KOPT-K1 (cell line): ENCODE measurements around the gene RPTN.

Experiments
- H3K27ac ChIP-seq: fragments of 200-600 bp; sonication (generic); 2 replicates; pipeline ENCODE4 v1.5.1; 2016; ENCODE audit warnings: antibody characterized with exemption, mild to moderate bottlenecking, low read depth, low read length; ENCODE audit not compliant: poor library complexity, severe bottlenecking
- H3K36me3 ChIP-seq: fragments of 200-600 bp; sonication (generic); 2 replicates; pipeline ENCODE4 v1.5.1; 2017; ENCODE audit warnings: antibody characterized with exemption, mild to moderate bottlenecking, low read length, moderate library complexity; ENCODE audit not compliant: insufficient read depth
- H3K9me3 ChIP-seq: fragments of 200-600 bp; sonication (generic); 2 replicates; pipeline ENCODE4 v1.5.1; 2017; ENCODE audit warnings: antibody characterized with exemption, low read length, mild to moderate bottlenecking; ENCODE audit not compliant: insufficient read depth, poor library complexity, severe bottlenecking

Gene RPTN

DNA sequence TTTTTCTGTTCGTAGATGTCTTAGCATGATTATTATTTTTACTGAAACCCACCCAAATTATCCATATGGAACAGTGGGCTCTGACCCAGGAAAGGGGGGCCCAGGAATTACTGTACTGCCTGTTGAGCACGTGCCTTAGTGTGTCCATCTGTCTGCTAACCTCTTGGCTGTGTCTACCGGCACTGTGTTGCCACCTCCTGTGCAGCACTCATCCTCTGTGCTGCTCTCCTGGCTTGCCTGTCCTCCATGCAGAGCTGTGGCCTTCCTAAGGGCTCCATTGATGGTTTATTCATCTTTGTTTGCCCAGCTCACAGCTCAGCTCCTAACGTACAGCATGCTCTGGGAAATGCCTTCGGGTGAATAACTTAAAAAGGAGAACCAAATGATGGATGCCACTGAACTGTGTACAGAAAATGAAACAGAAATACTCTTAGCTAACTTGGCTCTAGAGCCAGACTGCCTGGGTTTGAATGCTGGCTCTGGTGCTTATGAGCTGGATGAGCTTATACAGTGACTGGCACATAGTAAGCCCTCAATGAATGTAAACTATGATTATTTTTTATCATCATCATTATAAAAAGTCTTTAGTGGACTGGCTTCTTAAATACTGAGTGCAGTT, 11.4 kb upstream of the RPTN start:
- H3K27ac ChIP-seq, result no peak overlapping the region
- H3K9me3 ChIP-seq, result no peaks in the 10 kb centered on the region
- no peaks in the 10 kb centered on the region for H3K36me3 ChIP-seq

- Histone ChIP-seq H3K36me3 (no peaks in the 10 kb centered on the region), H3K9me3 (no peaks in the 10 kb centered on the region), H3K27ac (no peak overlapping the region)
These were observed 10.5 kb upstream of the RPTN start for GRCh38 chr1:152169366-152170025.

DNA sequence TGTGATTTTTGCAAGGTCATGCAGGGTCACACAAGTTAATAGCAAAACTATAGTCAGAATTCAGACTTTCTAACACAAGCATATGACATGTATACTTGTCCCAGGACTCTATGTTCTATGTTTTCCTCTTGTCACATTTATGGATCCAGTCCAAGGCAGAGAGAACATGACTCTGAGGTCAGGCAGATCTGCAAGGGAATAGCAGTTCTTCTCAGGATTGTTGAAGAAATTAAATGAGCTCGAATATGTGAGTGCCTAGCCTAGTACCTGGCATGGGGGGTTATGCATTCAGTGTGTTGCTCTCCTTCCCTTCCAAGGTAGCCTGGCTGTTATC, 9.5 kb upstream of the RPTN start:
- H3K9me3 ChIP-seq, result no peaks in the 10 kb centered on the region
- H3K27ac ChIP-seq, result no peak overlapping the region

DNA sequence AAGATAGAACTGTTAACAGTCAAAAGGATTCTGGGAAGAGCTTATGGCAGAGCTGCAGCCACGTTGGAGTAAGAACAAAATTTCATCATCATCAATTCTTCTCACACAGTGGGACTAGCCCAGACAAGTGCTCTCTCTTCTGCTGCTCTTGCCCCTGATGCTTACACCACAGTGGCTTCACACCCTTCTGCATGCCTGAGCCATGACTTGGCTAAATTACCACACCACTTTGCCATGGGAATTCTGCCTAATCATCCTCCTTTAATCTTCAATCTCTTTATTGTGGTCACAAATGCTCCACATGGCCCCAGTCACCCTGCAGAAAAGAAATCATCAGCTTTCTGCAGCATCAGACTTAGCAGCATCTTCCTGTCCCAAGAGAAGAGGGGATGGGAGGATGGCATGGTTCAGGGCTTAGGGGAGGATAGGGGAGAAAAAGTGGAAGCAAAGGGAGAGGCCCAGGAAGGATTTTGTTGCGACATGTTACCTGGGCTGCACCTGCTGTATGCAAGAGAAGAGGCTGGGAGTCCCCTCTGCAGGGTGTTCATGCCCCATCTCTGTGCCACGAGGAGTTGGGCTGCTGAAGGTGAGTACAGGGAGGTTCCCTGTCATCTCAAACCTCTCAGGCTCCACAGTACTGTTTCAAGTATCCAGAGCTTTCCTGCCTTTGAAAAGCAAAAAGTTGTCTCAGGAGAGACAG, 9.0 kb upstream of the RPTN start:
- no peaks in the 10 kb centered on the region for H3K36me3 ChIP-seq
- H3K27ac ChIP-seq, result no peak overlapping the region
- no peaks in the 10 kb centered on the region for H3K9me3 ChIP-seq

More for the DNA sequence above, 9.5 kb upstream of the RPTN start:
- H3K36me3 ChIP-seq, result no peaks in the 10 kb centered on the region

GRCh38 chr1:152166966-152167365, 7.9 kb upstream of the RPTN start:
- Histone ChIP-seq H3K27ac (no peak overlapping the region), H3K9me3 (no peaks in the 10 kb centered on the region), H3K36me3 (no peaks in the 10 kb centered on the region)

DNA sequence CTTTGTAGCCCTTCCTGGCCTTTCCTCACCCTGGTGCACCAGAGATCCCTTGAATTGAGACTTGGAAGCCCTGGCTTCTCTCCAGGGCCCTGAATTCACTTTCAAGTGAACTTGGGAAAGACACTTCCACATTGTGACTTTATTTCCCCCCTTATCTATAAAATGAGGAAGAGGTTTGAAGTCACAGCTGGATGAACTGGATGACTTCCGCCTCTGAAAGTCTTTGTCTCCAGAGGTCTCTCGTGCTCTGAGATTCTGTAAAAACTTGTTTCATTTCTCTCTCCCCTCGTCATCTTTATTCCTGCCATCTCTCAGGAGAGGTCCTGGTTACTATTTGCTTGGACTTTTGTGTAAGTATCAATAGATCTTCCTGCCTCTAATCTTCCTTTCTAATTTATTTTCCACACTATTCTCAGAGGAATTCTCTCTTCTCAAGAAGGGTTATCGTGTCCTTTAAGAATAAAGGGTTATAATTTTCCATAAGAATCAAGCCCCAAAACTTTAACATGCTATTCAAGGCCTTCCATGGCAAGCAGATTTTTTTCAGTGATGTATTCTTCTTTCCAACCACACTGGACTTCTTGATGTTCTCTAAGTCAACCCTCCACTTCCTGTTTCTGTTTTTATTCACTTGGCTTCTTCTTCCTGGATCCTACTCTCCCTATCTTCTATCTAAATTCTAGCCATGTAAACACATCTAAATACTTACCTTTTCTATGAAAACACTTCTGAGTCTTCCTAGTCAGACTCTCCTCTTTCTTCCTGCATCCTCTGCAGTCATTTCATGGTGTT, 6.5 kb upstream of the RPTN start:
- no peak overlapping the region for H3K27ac ChIP-seq
- H3K9me3 ChIP-seq, result no peaks in the 10 kb centered on the region
- no peaks in the 10 kb centered on the region for H3K36me3 ChIP-seq

DNA sequence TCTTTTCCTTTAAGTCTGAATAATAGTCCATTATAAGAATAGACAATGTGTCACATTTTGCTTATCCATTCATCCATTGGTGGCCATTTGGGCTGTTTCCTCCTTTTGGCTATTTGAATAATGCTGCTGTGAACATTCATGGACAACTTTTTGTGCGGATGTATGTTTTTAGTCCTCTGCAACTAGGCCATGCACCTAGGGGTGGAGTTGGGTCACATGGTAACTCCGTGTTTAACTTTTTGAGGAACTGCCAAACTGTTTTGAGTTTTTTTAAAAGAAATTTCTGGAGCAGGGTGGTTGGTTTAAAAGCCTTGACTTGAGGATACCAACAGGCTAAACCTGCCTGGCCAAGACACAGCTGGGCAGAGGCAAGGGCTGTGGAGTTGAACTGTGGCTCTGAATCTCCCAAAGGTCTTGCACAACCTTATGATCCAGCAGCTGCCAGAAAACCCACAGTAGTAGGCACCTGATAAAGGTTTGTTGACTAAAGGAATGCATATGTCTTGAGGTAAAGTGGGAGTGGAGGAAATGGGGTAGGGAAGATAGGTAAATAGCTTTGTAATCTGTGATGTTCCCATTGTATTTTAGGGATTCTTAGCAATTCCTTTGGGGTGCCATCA, 5.6 kb upstream of the RPTN start:
- Histone ChIP-seq H3K27ac (no peak overlapping the region), H3K36me3 (no peaks in the 10 kb centered on the region)

GRCh38 chr1:152162792-152163463, 3.9 kb upstream of the RPTN start:
- Histone ChIP-seq H3K36me3 (no peaks in the 10 kb centered on the region), H3K27ac (no peak overlapping the region), H3K9me3 (no peaks in the 10 kb centered on the region)

More for the DNA sequence above, 5.6 kb upstream of the RPTN start:
- no peaks in the 10 kb centered on the region for H3K9me3 ChIP-seq

- no peak overlapping the region for H3K27ac ChIP-seq
- no peaks in the 10 kb centered on the region for H3K9me3 ChIP-seq
- H3K36me3 ChIP-seq, result no peaks in the 10 kb centered on the region
These were observed 1.5 kb upstream of the RPTN start for GRCh38 chr1:152160576-152160975.

- H3K9me3 ChIP-seq, result peaks cover 2% of the 10 kb centered on the region
- no peaks in the 10 kb centered on the region for H3K36me3 ChIP-seq
- no peak overlapping the region for H3K27ac ChIP-seq
These were observed 5.0 kb downstream of the RPTN start for GRCh38 chr1:152153996-152154395.

DNA sequence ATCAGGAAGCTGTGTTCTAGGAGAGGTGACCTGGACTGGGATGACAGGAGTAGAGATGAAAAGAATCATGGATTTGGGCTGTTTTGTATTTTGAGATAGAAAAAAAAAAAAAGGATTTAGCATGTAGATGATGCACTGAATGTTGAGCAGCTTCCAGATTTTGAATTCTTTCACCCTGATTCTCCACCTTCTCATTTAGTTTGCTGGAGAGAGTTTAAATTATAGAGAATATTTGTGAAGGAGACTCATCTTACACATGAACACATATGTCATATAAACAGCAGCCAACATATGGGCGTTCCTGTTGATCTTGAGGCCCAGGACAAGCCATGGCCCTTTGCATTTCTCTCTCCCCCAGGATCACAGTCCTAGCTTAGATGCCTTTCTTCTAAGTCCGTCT, 7.4 kb downstream of the RPTN start:
- Histone ChIP-seq H3K36me3 (no peaks in the 10 kb centered on the region), H3K9me3 (peaks cover 24% of the 10 kb centered on the region), H3K27ac (no peak overlapping the region)

DNA sequence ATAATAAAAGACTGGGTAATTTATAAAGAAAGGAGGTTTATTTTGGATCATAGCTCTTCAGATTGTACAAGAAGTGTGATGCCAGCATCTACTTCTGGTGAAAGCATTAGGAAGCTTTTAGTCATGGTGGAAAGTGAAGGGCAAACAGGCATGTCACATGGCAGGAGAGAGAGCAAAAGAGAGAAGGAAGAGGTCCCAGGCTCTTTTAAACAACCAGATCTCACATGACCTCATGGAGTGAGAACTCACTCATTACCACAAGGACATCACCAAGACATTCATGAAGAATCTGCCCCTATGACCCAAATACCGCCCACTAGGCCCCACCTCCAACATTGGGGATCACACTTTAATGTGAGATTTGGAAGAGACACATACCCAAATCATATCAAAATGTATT, 10.0 kb downstream of the RPTN start:
- no peaks in the 10 kb centered on the region for H3K36me3 ChIP-seq
- no peak overlapping the region for H3K27ac ChIP-seq
- H3K9me3 ChIP-seq, result peaks cover 26% of the 10 kb centered on the region

GRCh38 chr1:152148051-152148450, 11.0 kb downstream of the RPTN start:
- no peak overlapping the region for H3K27ac ChIP-seq
- H3K9me3 ChIP-seq, result peaks cover 26% of the 10 kb centered on the region
- no peaks in the 10 kb centered on the region for H3K36me3 ChIP-seq

DNA sequence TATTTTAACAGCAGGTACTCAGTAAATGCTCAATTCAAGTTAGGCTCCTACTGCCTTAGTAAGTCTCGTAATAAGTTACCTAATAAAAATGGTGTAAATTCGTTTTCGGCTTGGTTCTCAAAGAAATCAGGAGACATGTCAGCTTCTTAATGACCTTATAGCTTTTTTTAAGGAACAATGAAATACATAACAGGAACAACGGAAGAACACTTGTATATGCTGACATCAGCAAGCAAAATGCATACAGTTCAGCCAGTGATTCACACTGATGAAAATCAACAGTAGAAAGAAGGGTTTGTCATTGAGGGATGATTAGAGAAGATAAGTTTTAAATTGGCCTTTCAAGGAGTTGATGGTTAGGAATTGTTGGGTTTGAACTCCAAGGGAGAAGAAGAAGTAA, 13.3 kb downstream of the RPTN start:
- H3K27ac ChIP-seq, result no peak overlapping the region
- no peaks in the 10 kb centered on the region for H3K36me3 ChIP-seq
- H3K9me3 ChIP-seq, result peaks cover 26% of the 10 kb centered on the region
